ENCODE results near the gene PIGB.

GRCh38 chr15:55349282-55349681, 30.3 kb downstream of the PIGB start:
- TF ChIP-seq POLR2A (IDR thresholded peaks at IDR 0.05; ENCODE audit: low read depth, low read length) (no peak), POLR2AphosphoS5 (IDR thresholded peaks at IDR 0.05; ENCODE audit: low read depth, low read length) (no peak), SPI1 (IDR thresholded peaks at IDR 0.05; ENCODE audit: low read depth, low read length) (no peak), TAF1 (IDR thresholded peaks at IDR 0.05; ENCODE audit: low read depth, low read length) (no peak), POU2F2 (IDR thresholded peaks at IDR 0.05; ENCODE audit: low read depth, low read length) (no peak), PAX5 (IDR thresholded peaks at IDR 0.05; ENCODE audit: insufficient read depth, low read length, severe bottlenecking) (no peak)
